ENCODE measurements around the gene PLEKHA8.

- TF ChIP-seq CTCF (IDR thresholded peaks at IDR 0.05 in 2 of 3, conservative IDR thresholded peaks at IDR 0.05 in 1 of 3; ENCODE audit: control insufficient read depth in 2 of 3, extremely low read depth in 1 of 3, insufficient read depth in 1 of 3, low read depth in 3 of 3, low read length in 3 of 3) (no peak), ESRRA (IDR thresholded peaks at IDR 0.05; ENCODE audit: low read length) (no peak), RBBP5 (conservative IDR thresholded peaks at IDR 0.05) (no peak), BRCA1 (IDR thresholded peaks at IDR 0.05; ENCODE audit: low read depth, low read length) (no peak), SIN3A (IDR thresholded peaks at IDR 0.05; ENCODE audit: low read depth, low read length) (no peak), SMAD1 (IDR thresholded peaks at IDR 0.05; ENCODE audit: low read depth, partially characterized antibody) (no peak), USF2 (IDR thresholded peaks at IDR 0.05; ENCODE audit: borderline replicate concordance, low read depth, low read length) (no peak), NFYB (IDR thresholded peaks at IDR 0.05; ENCODE audit: insufficient read depth, low read depth, low read length) (no peak)
Observed at GRCh38 chr7:30139836-30140384, 111.7 kb downstream of the PLEKHA8 start.
